Suppressor macrophage treated with lipopolysaccharide for 4 hours (primary cell): ENCODE measurements around the gene CD2AP.
"Not testable (repeated sequence)": the region's sequence is repeated elsewhere in the genome, so short reads cannot be mapped to it uniquely, and the experiment has no call there.

Source experiments
- DNase-seq: peaks from one replicate; pipeline ENCODE4 v3.0.0-alpha.2; 2020

The CD2AP gene

GRCh38 chr6:47502920-47503319 lies 25.3 kb downstream of the CD2AP start:
- no peak for DNase-seq

- DNase-seq, result no peak
Measured at GRCh38 chr6:47509937-47510336, 32.3 kb downstream of the CD2AP start.

- DNase-seq, result no peak
Measured at GRCh38 chr6:47512872-47513271, 35.3 kb downstream of the CD2AP start.

- no peak for DNase-seq
Measured at GRCh38 chr6:47519279-47519678, 41.7 kb downstream of the CD2AP start.

GRCh38 chr6:47520282-47520681 lies 42.7 kb downstream of the CD2AP start:
- DNase-seq, result no peak

GRCh38 chr6:47521961-47522360 lies 44.4 kb downstream of the CD2AP start:
- DNase-seq, result no peak

- DNase-seq, result no peak
Measured at GRCh38 chr6:47524136-47524845, 46.7 kb downstream of the CD2AP start.

GRCh38 chr6:47525330-47526057 lies 47.9 kb downstream of the CD2AP start:
- no peak for DNase-seq

GRCh38 chr6:47527274-47527673 lies 49.7 kb downstream of the CD2AP start:
- no peak for DNase-seq

GRCh38 chr6:47529734-47530133 lies 52.1 kb downstream of the CD2AP start:
- DNase-seq, result no peak

- DNase-seq, result no peak
Measured at GRCh38 chr6:47532981-47533585, 55.5 kb downstream of the CD2AP start.

- no peak for DNase-seq
Measured at GRCh38 chr6:47534063-47534462, 56.5 kb downstream of the CD2AP start.

GRCh38 chr6:47535316-47536225 lies 58.0 kb downstream of the CD2AP start:
- DNase-seq, result no peak

GRCh38 chr6:47536816-47537401 lies 59.3 kb downstream of the CD2AP start:
- no peak for DNase-seq

- no peak for DNase-seq
Measured at GRCh38 chr6:47545223-47545622, 67.6 kb downstream of the CD2AP start.

- no peak for DNase-seq
Measured at GRCh38 chr6:47551670-47552069, 74.1 kb downstream of the CD2AP start.

GRCh38 chr6:47552319-47552718 lies 74.7 kb downstream of the CD2AP start:
- no peak for DNase-seq

GRCh38 chr6:47553243-47553642 lies 75.7 kb downstream of the CD2AP start:
- DNase-seq, result not testable (repeated sequence)

- DNase-seq, result not testable (repeated sequence)
Measured at GRCh38 chr6:47556459-47556858, 78.9 kb downstream of the CD2AP start.

- no peak for DNase-seq
Measured at GRCh38 chr6:47563162-47563561, 85.6 kb downstream of the CD2AP start.

GRCh38 chr6:47566602-47567001 lies 89.0 kb downstream of the CD2AP start:
- not testable (repeated sequence) for DNase-seq

- no peak for DNase-seq
Measured at GRCh38 chr6:47567586-47567985, 90.0 kb downstream of the CD2AP start.

GRCh38 chr6:47571488-47571887 lies 93.9 kb downstream of the CD2AP start:
- no peak for DNase-seq
